ENCODE results near the gene SQSTM1.

- TF ChIP-seq NFYB (CRISPR knock-in tag; conservative IDR thresholded peaks at IDR 0.05; ENCODE audit: low read depth) (no peak), E2F5 (CRISPR knock-in tag; IDR thresholded peaks at IDR 0.05) (no peak), TEAD4 (CRISPR knock-in tag; IDR thresholded peaks at IDR 0.05) (no peak), E2F4 (CRISPR knock-in tag; IDR thresholded peaks at IDR 0.05; ENCODE audit: borderline replicate concordance, low read depth) (no peak), FOXK1 (CRISPR knock-in tag; IDR thresholded peaks at IDR 0.05) (peak; percentile 83)
- TF ChIP-seq, protein P1, sequence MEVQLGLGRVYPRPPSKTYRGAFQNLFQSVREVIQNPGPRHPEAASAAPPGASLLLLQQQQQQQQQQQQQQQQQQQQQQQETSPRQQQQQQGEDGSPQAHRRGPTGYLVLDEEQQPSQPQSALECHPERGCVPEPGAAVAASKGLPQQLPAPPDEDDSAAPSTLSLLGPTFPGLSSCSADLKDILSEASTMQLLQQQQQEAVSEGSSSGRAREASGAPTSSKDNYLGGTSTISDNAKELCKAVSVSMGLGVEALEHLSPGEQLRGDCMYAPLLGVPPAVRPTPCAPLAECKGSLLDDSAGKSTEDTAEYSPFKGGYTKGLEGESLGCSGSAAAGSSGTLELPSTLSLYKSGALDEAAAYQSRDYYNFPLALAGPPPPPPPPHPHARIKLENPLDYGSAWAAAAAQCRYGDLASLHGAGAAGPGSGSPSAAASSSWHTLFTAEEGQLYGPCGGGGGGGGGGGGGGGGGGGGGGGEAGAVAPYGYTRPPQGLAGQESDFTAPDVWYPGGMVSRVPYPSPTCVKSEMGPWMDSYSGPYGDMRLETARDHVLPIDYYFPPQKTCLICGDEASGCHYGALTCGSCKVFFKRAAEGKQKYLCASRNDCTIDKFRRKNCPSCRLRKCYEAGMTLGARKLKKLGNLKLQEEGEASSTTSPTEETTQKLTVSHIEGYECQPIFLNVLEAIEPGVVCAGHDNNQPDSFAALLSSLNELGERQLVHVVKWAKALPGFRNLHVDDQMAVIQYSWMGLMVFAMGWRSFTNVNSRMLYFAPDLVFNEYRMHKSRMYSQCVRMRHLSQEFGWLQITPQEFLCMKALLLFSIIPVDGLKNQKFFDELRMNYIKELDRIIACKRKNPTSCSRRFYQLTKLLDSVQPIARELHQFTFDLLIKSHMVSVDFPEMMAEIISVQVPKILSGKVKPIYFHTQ (CRISPR knock-in tag; IDR thresholded peaks at IDR 0.05) = no peak
- TF ChIP-seq, protein P2, sequence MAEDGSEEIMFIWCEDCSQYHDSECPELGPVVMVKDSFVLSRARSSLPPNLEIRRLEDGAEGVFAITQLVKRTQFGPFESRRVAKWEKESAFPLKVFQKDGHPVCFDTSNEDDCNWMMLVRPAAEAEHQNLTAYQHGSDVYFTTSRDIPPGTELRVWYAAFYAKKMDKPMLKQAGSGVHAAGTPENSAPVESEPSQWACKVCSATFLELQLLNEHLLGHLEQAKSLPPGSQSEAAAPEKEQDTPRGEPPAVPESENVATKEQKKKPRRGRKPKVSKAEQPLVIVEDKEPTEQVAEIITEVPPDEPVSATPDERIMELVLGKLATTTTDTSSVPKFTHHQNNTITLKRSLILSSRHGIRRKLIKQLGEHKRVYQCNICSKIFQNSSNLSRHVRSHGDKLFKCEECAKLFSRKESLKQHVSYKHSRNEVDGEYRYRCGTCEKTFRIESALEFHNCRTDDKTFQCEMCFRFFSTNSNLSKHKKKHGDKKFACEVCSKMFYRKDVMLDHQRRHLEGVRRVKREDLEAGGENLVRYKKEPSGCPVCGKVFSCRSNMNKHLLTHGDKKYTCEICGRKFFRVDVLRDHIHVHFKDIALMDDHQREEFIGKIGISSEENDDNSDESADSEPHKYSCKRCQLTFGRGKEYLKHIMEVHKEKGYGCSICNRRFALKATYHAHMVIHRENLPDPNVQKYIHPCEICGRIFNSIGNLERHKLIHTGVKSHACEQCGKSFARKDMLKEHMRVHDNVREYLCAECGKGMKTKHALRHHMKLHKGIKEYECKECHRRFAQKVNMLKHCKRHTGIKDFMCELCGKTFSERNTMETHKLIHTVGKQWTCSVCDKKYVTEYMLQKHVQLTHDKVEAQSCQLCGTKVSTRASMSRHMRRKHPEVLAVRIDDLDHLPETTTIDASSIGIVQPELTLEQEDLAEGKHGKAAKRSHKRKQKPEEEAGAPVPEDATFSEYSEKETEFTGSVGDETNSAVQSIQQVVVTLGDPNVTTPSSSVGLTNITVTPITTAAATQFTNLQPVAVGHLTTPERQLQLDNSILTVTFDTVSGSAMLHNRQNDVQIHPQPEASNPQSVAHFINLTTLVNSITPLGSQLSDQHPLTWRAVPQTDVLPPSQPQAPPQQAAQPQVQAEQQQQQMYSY (CRISPR knock-in tag; IDR thresholded peaks at IDR 0.05) = no peak
Observed at GRCh38 chr5:179821298-179822058, 773 bp downstream of the SQSTM1 start.

Data from WTC11 (cell line).